Measurements from ENCODE around the gene TAS2R38. TPM values are rescaled to one million over a fixed set of nuclear protein-coding genes. Genes with fewer than 3 reads are reported as not detected.

TAS2R38 gene
- total RNA-seq (2022; extraction: Qiagen RNA extraction): not detected in 5 replicates

DNA sequence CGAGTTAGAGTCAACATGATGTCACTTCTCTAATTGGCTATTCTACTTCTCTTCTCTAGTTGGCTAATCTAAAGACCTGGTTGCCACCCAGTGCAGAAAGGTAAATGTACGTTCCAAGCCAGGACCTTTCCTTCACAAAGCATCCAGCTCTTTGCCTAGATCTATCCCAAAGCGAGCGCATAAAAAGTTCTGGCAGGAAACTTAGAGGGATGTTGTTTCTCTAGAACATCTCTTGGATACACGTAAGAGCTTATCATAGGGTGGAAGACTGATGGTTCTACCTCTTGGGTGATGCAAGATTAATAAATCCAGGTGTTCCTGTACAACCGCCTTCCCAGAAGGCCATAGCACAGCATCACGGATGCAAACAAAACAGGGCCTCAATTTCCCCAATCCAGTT lies at the start of gene TAS2R38:
TAS2R38 (minus strand) TSS at position 101 of the 400 bp plus-strand sequence; CDS start at position 17, 84 bp downstream.

DNA sequence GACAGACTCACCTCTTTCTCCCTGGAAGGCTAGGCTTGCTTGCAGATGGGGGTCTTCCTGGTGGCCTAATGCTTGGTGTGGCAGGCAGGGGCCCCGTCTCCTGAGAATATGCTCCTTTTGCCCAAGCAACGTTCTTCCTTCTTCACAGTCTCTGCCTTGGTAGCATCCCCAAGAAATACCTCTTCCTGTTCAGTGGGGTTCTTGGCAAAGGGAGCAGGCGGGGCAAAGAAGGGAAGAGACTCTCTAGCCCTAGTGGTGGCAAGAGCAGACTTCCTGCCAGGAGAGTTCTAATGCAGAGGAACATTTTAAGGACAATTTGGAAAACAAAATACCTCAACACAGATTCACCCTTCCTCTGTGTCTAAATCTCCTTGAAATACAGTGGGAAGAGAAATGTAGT lies 26.8 kb downstream of the TAS2R38 start, which contains the start of gene CLEC5A:
CLEC5A (minus strand) TSS at position 179 of the 400 bp plus-strand sequence. CDS start 682 bp downstream, outside the sequence.

Other genes with a start within 250 kb of the TAS2R38 start
- gene SSBP1, start 235.4 kb downstream of the TAS2R38 start, total RNA-seq (2022; extraction: Qiagen RNA extraction): 283 to 320 TPM (median 296 TPM) in 5 replicates
- gene TAS2R3, start 209.7 kb downstream of the TAS2R38 start, total RNA-seq (2022; extraction: Qiagen RNA extraction): not detected in 5 replicates
- 0.06 to 0.18 TPM (median 0.10 TPM) in 5 replicates for gene TAS2R4, start 197.1 kb downstream of the TAS2R38 start, total RNA-seq (2022; extraction: Qiagen RNA extraction)
- 0.31 to 0.63 TPM (median 0.40 TPM) in 5 replicates for gene TAS2R5, start 183.6 kb downstream of the TAS2R38 start, total RNA-seq (2022; extraction: Qiagen RNA extraction)
- not detected in 5 replicates for gene PRSS37, start 132.3 kb downstream of the TAS2R38 start, total RNA-seq (2022; extraction: Qiagen RNA extraction)
- not detected in 5 replicates for gene OR9A4, start 57.4 kb downstream of the TAS2R38 start, total RNA-seq (2022; extraction: Qiagen RNA extraction)
- not detected in 5 replicates for gene CLEC5A, start 26.8 kb downstream of the TAS2R38 start, total RNA-seq (2022; extraction: Qiagen RNA extraction)
- 0.62 to 0.90 TPM (median 0.75 TPM) in 5 replicates for gene MGAM, start 22.1 kb upstream of the TAS2R38 start, total RNA-seq (2022; extraction: Qiagen RNA extraction)
- gene MGAM2, start 137.9 kb upstream of the TAS2R38 start, total RNA-seq (2022; extraction: Qiagen RNA extraction): 0.01 TPM in 2 of 5 replicates, not detected in the others